Neural cell (in vitro differentiated cells): ENCODE data around the gene DDX39B. TPM values are rescaled to one million over a fixed set of nuclear protein-coding genes. Genes with fewer than 3 reads are reported as not detected.
A peak's percentile ranks its signal among the peaks of the same experiment; 100 is the strongest.

Experiments used
- H2AFZ ChIP-seq: fragments of 200-600, 300-800 bp; sonication (generic), shearing (Covaris generic); 2 replicates; pipeline ENCODE4 v1.6.0; 2014; ENCODE audit warnings: low read depth, mild to moderate bottlenecking, antibody characterized with exemption, low read length, moderate library complexity
- H3F3A ChIP-seq: fragments of 200-600 bp; shearing (Covaris generic); 2 replicates; pipeline ENCODE4 v1.6.1; 2016; ENCODE audit warnings: mild to moderate bottlenecking, moderate library complexity, mixed read lengths, antibody characterized with exemption, low read length; ENCODE audit not compliant: insufficient read depth, poor library complexity, severe bottlenecking
- H3K27ac ChIP-seq: fragments of 200-600, 300-800 bp; sonication (generic), shearing (Covaris generic); 2 replicates; pipeline ENCODE4 v1.5.1; 2014; ENCODE audit warnings: mild to moderate bottlenecking, low read length, moderate library complexity
- H3K27me3 ChIP-seq: fragments of 300-800, 200-600 bp; sonication (generic), shearing (Covaris generic); 2 replicates; pipeline ENCODE4 v1.6.0; 2014; ENCODE audit warnings: mild to moderate bottlenecking, low read depth, low read length, moderate library complexity; ENCODE audit not compliant: insufficient read depth
- H3K36me3 ChIP-seq: fragments of 300-800, 200-600 bp; sonication (generic), shearing (Covaris generic); 2 replicates; pipeline ENCODE4 v1.5.1; 2014; ENCODE audit warnings: mild to moderate bottlenecking, antibody characterized with exemption, low read length, moderate library complexity; ENCODE audit not compliant: insufficient read depth
- H3K4me2 ChIP-seq: fragments of 300-800, 200-600 bp; sonication (generic), shearing (Covaris generic); 2 replicates; pipeline ENCODE4 v1.6.0; 2014; ENCODE audit warnings: mild to moderate bottlenecking, low read length
- H3K4me3 ChIP-seq: fragments of 300-800, 200-600 bp; sonication (generic), shearing (Covaris generic); 2 replicates; pipeline ENCODE4 v1.5.1; 2014; ENCODE audit warnings: mild to moderate bottlenecking, low read length, moderate library complexity
- H3K79me2 ChIP-seq: fragments of 200-600 bp; shearing (Covaris generic); replicated peaks from 2 replicates; pipeline ENCODE4 v1.6.0; 2014; ENCODE audit warnings: mild to moderate bottlenecking, low read length, moderate library complexity; ENCODE audit not compliant: insufficient read depth
- H3K9ac ChIP-seq: fragments of 300-800, 200-600 bp; sonication (generic), shearing (Covaris generic); 2 replicates; pipeline ENCODE4 v1.6.1; 2016; ENCODE audit warnings: mild to moderate bottlenecking, low read length, mixed read lengths
- H3K9me2 ChIP-seq: fragments of 200-600 bp; shearing (Covaris generic); 2 replicates; pipeline ENCODE4 v1.6.1; 2016; ENCODE audit warnings: mild to moderate bottlenecking, low read length, mixed read lengths; ENCODE audit not compliant: insufficient read depth
- H3K9me3 ChIP-seq: fragments of 200-600, 300-800 bp; sonication (generic), shearing (Covaris generic); 2 replicates; pipeline ENCODE4 v1.6.1; 2016; ENCODE audit warnings: mild to moderate bottlenecking, mixed run types, low read length, moderate library complexity, mixed read lengths
- H4K20me1 ChIP-seq: fragments of 200-600 bp; shearing (Covaris generic); 2 replicates; pipeline ENCODE4 v1.6.1; 2016; ENCODE audit warnings: mild to moderate bottlenecking, mixed run types; ENCODE audit not compliant: insufficient read depth
- CTCF ChIP-seq: fragments of 450-650 bp; IDR thresholded peaks from 2 replicates; pipeline ENCODE4 v1.5.1; 2014; ENCODE audit warnings: antibody characterized with exemption, mild to moderate bottlenecking, moderate library complexity; ENCODE audit not compliant: poor library complexity, severe bottlenecking
- EP300 ChIP-seq: fragments of 450-650 bp; conservative IDR thresholded peaks from 2 replicates; pipeline ENCODE4 v1.6.1; 2014; ENCODE audit warnings: antibody characterized with exemption, mild to moderate bottlenecking, moderate library complexity; ENCODE audit not compliant: poor library complexity, severe bottlenecking
- EZH2 ChIP-seq: fragments of 200-600, 300-800 bp; shearing (Covaris generic), sonication (generic); IDR thresholded peaks from 2 replicates; pipeline ENCODE4 v1.6.1; 2014; ENCODE audit warnings: antibody characterized with exemption, low read length, borderline replicate concordance, mild to moderate bottlenecking; ENCODE audit not compliant: insufficient read depth, poor library complexity, severe bottlenecking
- MXI1 ChIP-seq: fragments of 450-650 bp; conservative IDR thresholded peaks from 2 replicates; pipeline ENCODE4 v1.6.1; 2014; ENCODE audit warnings: antibody characterized with exemption, mild to moderate bottlenecking; ENCODE audit not compliant: poor library complexity, severe bottlenecking
- POLR2AphosphoS5 ChIP-seq: IDR thresholded peaks from 2 replicates; pipeline ENCODE4 v1.6.1; 2012
- RAD21 ChIP-seq: fragments of 450-650 bp; conservative IDR thresholded peaks from 2 replicates; pipeline ENCODE4 v1.6.1; 2014; ENCODE audit warnings: antibody characterized with exemption, mild to moderate bottlenecking, moderate library complexity
- REST ChIP-seq: IDR thresholded peaks from 2 replicates; pipeline ENCODE4 v1.6.1; 2012; ENCODE audit warnings: borderline replicate concordance
- SMC3 ChIP-seq: fragments of 450-650 bp; conservative IDR thresholded peaks from 2 replicates; pipeline ENCODE4 v1.6.1; 2014; ENCODE audit warnings: antibody characterized with exemption, mild to moderate bottlenecking, moderate library complexity; ENCODE audit not compliant: poor library complexity
- TAF1 ChIP-seq: IDR thresholded peaks from 2 replicates; pipeline ENCODE4 v1.6.1; 2012; ENCODE audit warnings: low read depth
- polyA plus RNA-seq: library from polyadenylated mRNA; depleted of rRNA; stranded (reverse); fragments of >200 nt; gene quantifications from 2 replicates; pipeline ENCODE4 v1.2.3, GENCODE V29; 2014

Gene DDX39B
- polyA plus RNA-seq, 1 donor from 2014 or later: 313 TPM

DNA sequence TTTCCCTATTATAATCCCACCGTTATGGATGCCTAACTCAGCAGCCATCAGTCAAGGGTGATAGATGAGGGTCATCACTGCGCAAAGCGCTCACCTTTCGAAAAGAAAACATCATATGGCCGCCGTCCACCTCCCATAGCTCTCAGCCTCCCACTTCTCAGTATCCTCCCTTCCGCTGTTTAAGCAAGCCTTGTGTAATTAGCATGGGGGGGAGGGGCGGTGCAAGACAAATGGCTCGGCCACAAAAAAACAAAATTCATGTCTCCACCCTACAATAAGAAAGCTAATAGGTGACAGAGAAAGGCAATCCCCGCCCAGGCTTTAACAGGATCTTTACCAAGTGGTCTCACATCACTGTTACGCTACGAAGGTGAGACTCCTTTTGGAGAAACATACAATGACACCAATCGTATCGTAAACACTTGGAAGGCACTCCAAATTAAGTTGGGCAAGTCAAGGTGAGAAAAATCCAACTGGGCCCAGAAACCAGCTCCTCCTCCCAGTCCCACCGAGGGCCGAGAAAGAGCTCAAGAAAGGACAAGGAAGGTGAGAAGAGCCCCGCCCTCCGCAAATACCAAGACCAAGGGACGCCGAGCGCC lies 645 bp downstream of the DDX39B start:
- H3K27me3 ChIP-seq: no peaks in the 10 kb centered on the region
- H3K4me2 ChIP-seq: peak overlapping the region; percentile 100
- H3K27ac ChIP-seq: peak overlapping the region; percentile 96
- no peaks in the 10 kb centered on the region for H3K36me3 ChIP-seq
- H3K79me2 ChIP-seq: peaks cover 85% of the 10 kb centered on the region
- TF ChIP-seq POLR2AphosphoS5: peak; percentile 33
- TF ChIP-seq EZH2: no peak
- H3K9me3 ChIP-seq: no peaks in the 10 kb centered on the region
- H2AFZ ChIP-seq: peak overlapping the region; percentile 42
- peak overlapping the region; percentile 86 for H3K4me3 ChIP-seq
- H3F3A ChIP-seq: no peaks in the 10 kb centered on the region
- H3K9ac ChIP-seq: peak overlapping the region; percentile 98
- no peaks in the 10 kb centered on the region for H3K9me2 ChIP-seq
- peaks cover 33% of the 10 kb centered on the region for H4K20me1 ChIP-seq

DNA sequence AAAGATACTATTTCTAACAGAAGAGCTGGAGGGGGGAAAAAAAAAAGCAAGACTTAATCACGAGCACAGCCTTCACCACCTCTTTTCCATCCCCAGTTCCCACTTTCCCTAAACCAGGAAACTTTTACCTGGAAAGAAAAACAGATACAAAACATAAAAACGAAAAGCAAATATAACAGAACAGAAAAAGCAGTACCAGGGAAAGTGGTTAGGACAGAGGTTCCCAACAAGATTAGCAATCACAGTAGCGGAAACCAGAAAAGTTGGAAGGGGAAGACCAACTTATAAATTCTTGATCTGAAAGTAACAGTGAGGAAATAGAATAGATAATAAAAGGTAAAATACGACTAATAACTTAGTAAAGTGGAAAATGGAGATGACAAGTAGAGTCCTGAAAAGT lies 1.2 kb downstream of the DDX39B start:
- Histone ChIP-seq H3F3A (no peaks in the 10 kb centered on the region), H4K20me1 (peaks cover 37% of the 10 kb centered on the region), H3K27me3 (no peaks in the 10 kb centered on the region), H2AFZ (no peak overlapping the region), H3K79me2 (peaks cover 82% of the 10 kb centered on the region), H3K36me3 (no peaks in the 10 kb centered on the region), H3K4me3 (peak overlapping the region; percentile 86), H3K27ac (peak overlapping the region; percentile 96), H3K9me2 (no peaks in the 10 kb centered on the region), H3K9ac (peak overlapping the region; percentile 98), H3K9me3 (no peaks in the 10 kb centered on the region), H3K4me2 (peak overlapping the region; percentile 100)
- TF ChIP-seq EP300 (no peak), REST (no peak), EZH2 (no peak), POLR2AphosphoS5 (no peak), SMC3 (no peak), RAD21 (no peak), CTCF (no peak), TAF1 (no peak), MXI1 (no peak)
